ENCODE data around the gene LRRC4.

The LRRC4 gene

GRCh38 chr7:128031901-128032604, 816 bp upstream of the LRRC4 start:
- peak; percentile 51 to 76 for DNase-seq

GRCh38 chr7:128030263-128030653, 979 bp downstream of the LRRC4 start:
- no peak for DNase-seq

- no peak for DNase-seq
These were observed 1.7 kb downstream of the LRRC4 start for GRCh38 chr7:128029405-128029995.

GRCh38 chr7:128027485-128027980, 3.7 kb downstream of the LRRC4 start:
- peak in 1 of 2 experiments; percentile 38 for DNase-seq

GRCh38 chr7:128026551-128026950, 4.7 kb downstream of the LRRC4 start:
- no peak for DNase-seq

GRCh38 chr7:128025819-128026218, 5.4 kb downstream of the LRRC4 start:
- DNase-seq, result no peak

- DNase-seq, result no peak
These were observed 5.9 kb downstream of the LRRC4 start for GRCh38 chr7:128025380-128025779.

- DNase-seq, result no peak
These were observed 7.1 kb downstream of the LRRC4 start for GRCh38 chr7:128024151-128024550.

- DNase-seq, result no peak
These were observed 8.4 kb downstream of the LRRC4 start for GRCh38 chr7:128022631-128023532.

- no peak for DNase-seq
These were observed 9.9 kb downstream of the LRRC4 start for GRCh38 chr7:128021366-128021765.

- peak; percentile 68 to 87 for DNase-seq
These were observed 11.1 kb downstream of the LRRC4 start for GRCh38 chr7:128020159-128020558.

GRCh38 chr7:128019288-128019687, 11.9 kb downstream of the LRRC4 start:
- no peak for DNase-seq

GRCh38 chr7:128017862-128018845, 13.1 kb downstream of the LRRC4 start:
- no peak for DNase-seq

GRCh38 chr7:128017460-128017859, 13.8 kb downstream of the LRRC4 start:
- peak; percentile 37 to 54 for DNase-seq

GRCh38 chr7:128014811-128015210, 16.4 kb downstream of the LRRC4 start:
- peak; percentile 88 to 96 for DNase-seq

GRCh38 chr7:128011131-128011661, 20.0 kb downstream of the LRRC4 start:
- DNase-seq, result no peak

GRCh38 chr7:128010391-128011127, 20.7 kb downstream of the LRRC4 start:
- DNase-seq, result peak; percentile 10 to 22

GRCh38 chr7:128008744-128009143, 22.5 kb downstream of the LRRC4 start:
- no peak for DNase-seq

GRCh38 chr7:128008141-128008540, 23.1 kb downstream of the LRRC4 start:
- DNase-seq, result no peak

- DNase-seq, result no peak
These were observed 23.9 kb downstream of the LRRC4 start for GRCh38 chr7:128007303-128007680.

Data from NCI-H524 (cell line).